HT-29 (cell line): ENCODE results near the gene PDE10A. TPM values are rescaled to one million over a fixed set of nuclear protein-coding genes. Genes with fewer than 3 reads are reported as not detected.

Experiments used
- DNase-seq: peaks from one replicate; pipeline ENCODE4 v3.0.0-alpha.2; 2015; ENCODE audit warnings: low spot score
- total RNA-seq: library from RNA; depleted of rRNA; stranded (reverse); fragments of >200 nt; shearing (Covaris generic); gene quantifications from 2 replicates; pipeline ENCODE4 v1.2.3, GENCODE V29; 2014

PDE10A gene
- total RNA-seq, 1 experiment from 2014 or later = 16.9 TPM

- no peak for DNase-seq
Measured at GRCh38 chr6:165404296-165404695, 258.7 kb downstream of the PDE10A start.

GRCh38 chr6:165403006-165403595, 259.9 kb downstream of the PDE10A start:
- no peak for DNase-seq

GRCh38 chr6:165401092-165401491, 261.9 kb downstream of the PDE10A start:
- no peak for DNase-seq

- no peak for DNase-seq
Measured at GRCh38 chr6:165390475-165390874, 272.6 kb downstream of the PDE10A start.

GRCh38 chr6:165389534-165389933, 273.5 kb downstream of the PDE10A start:
- DNase-seq = no peak

- no peak for DNase-seq
Measured at GRCh38 chr6:165383323-165383722, 279.7 kb downstream of the PDE10A start.

GRCh38 chr6:165376100-165376499, 286.9 kb downstream of the PDE10A start:
- DNase-seq = no peak

- no peak for DNase-seq
Measured at GRCh38 chr6:165365371-165365770, 297.7 kb downstream of the PDE10A start.

- no peak for DNase-seq
Measured at GRCh38 chr6:165345700-165346099, 317.3 kb downstream of the PDE10A start.

GRCh38 chr6:165340532-165340931, 322.5 kb downstream of the PDE10A start:
- no peak for DNase-seq

- DNase-seq = no peak
Measured at GRCh38 chr6:165325609-165326008, 337.4 kb downstream of the PDE10A start.

GRCh38 chr6:165321555-165322145, 341.4 kb downstream of the PDE10A start:
- no peak for DNase-seq

GRCh38 chr6:165321150-165321549, 341.9 kb downstream of the PDE10A start:
- DNase-seq = no peak

- no peak for DNase-seq
Measured at GRCh38 chr6:165317723-165318122, 345.3 kb downstream of the PDE10A start.

GRCh38 chr6:165308926-165309731, 353.9 kb downstream of the PDE10A start, which contains the start of gene C6orf118:
TSS of gene C6orf118 (minus strand) at chr6:165309605. CDS start at chr6:165309586, 19 bp downstream.
- DNase-seq = no peak

GRCh38 chr6:165306955-165307354, 356.1 kb downstream of the PDE10A start:
- DNase-seq = no peak

- no peak for DNase-seq
Measured at GRCh38 chr6:165301372-165302246, 361.4 kb downstream of the PDE10A start.

- DNase-seq = no peak
Measured at GRCh38 chr6:165300422-165300936, 362.6 kb downstream of the PDE10A start.

- no peak for DNase-seq
Measured at GRCh38 chr6:165298875-165299274, 364.2 kb downstream of the PDE10A start.

GRCh38 chr6:165298402-165298801, 364.6 kb downstream of the PDE10A start:
- DNase-seq = no peak

GRCh38 chr6:165292657-165293056, 370.4 kb downstream of the PDE10A start:
- DNase-seq = no peak
